H9 (cell line): Measurements from ENCODE around the gene MRPL51. TPM values are rescaled to one million over a fixed set of nuclear protein-coding genes. Genes with fewer than 3 reads are reported as not detected.

ENCODE experiments used
- DNase-seq: peaks from one replicate; pipeline ENCODE4 v3.0.0-alpha.2; 2017
- H2AFZ ChIP-seq: one replicate; pipeline ENCODE4 v1.6.1; 2013; ENCODE audit warnings: mild to moderate bottlenecking, low read length, control low read depth, moderate library complexity
- H2AK5ac ChIP-seq: 2 replicates; pipeline ENCODE4 v1.6.1; 2013; ENCODE audit warnings: low read length, control low read depth, mixed read lengths; ENCODE audit not compliant: insufficient read length
- H2BK120ac ChIP-seq: one replicate; pipeline ENCODE4 v1.6.1; 2013; ENCODE audit warnings: low read depth, mild to moderate bottlenecking, low read length, control low read depth, inconsistent platforms; ENCODE audit not compliant: poor library complexity, severe bottlenecking
- H2BK12ac ChIP-seq: 2 replicates; pipeline ENCODE4 v1.6.1; 2013; ENCODE audit warnings: low read length, control low read depth, mixed read lengths, low read depth; ENCODE audit not compliant: insufficient read length
- H2BK15ac ChIP-seq: 2 replicates; pipeline ENCODE4 v1.6.1; 2013; ENCODE audit warnings: low read depth, low read length, control low read depth
- H2BK20ac ChIP-seq: one replicate; pipeline ENCODE4 v1.6.1; 2013; ENCODE audit warnings: low read depth, mild to moderate bottlenecking, low read length, control low read depth, inconsistent platforms; ENCODE audit not compliant: poor library complexity, severe bottlenecking
- H2BK5ac ChIP-seq: 2 replicates; pipeline ENCODE4 v1.6.1; 2013; ENCODE audit warnings: low read length, control low read depth, mixed read lengths; ENCODE audit not compliant: insufficient read length
- H3K14ac ChIP-seq: 2 replicates; pipeline ENCODE4 v1.6.1; 2013; ENCODE audit warnings: low read length, control low read depth; ENCODE audit not compliant: insufficient read depth
- H3K18ac ChIP-seq: 2 replicates; pipeline ENCODE4 v1.6.1; 2013; ENCODE audit warnings: low read depth, mild to moderate bottlenecking, mixed read lengths, low read length, control low read depth; ENCODE audit not compliant: insufficient read length
- H3K23ac ChIP-seq: 2 replicates; pipeline ENCODE4 v1.6.1; 2013; ENCODE audit warnings: low read length, control low read depth, mixed read lengths, low read depth; ENCODE audit not compliant: insufficient read length
- H3K23me2 ChIP-seq: 2 replicates; pipeline ENCODE4 v1.6.1; 2013; ENCODE audit warnings: low read depth, mild to moderate bottlenecking, mixed read lengths, low read length, control low read depth; ENCODE audit not compliant: insufficient read length, poor library complexity, severe bottlenecking
- H3K27ac ChIP-seq: 2 replicates; pipeline ENCODE4 v1.5.1; 2013; ENCODE audit warnings: low read length, control low read depth, mixed read lengths, low read depth; ENCODE audit not compliant: insufficient read length
- H3K27me3 ChIP-seq: 2 replicates; pipeline ENCODE4 v1.6.1; 2013; ENCODE audit warnings: low read length, control low read depth, inconsistent platforms; ENCODE audit not compliant: insufficient read depth
- H3K4ac ChIP-seq: 2 replicates; pipeline ENCODE4 v1.6.1; 2013; ENCODE audit warnings: low read depth, mild to moderate bottlenecking, control low read depth, inconsistent platforms, low read length, moderate library complexity
- H3K4me1 ChIP-seq: 2 replicates; pipeline ENCODE4 v1.6.1; 2013; ENCODE audit warnings: low read length, control low read depth, inconsistent platforms; ENCODE audit not compliant: insufficient read depth
- H3K4me2 ChIP-seq: 2 replicates; pipeline ENCODE4 v1.6.1; 2013; ENCODE audit warnings: low read length, control low read depth, mixed read lengths; ENCODE audit not compliant: insufficient read length, insufficient read depth
- H3K56ac ChIP-seq: 2 replicates; pipeline ENCODE4 v1.6.1; 2013; ENCODE audit warnings: low read depth, mild to moderate bottlenecking, mixed read lengths, low read length, control low read depth; ENCODE audit not compliant: insufficient read length
- H3K79me1 ChIP-seq: 2 replicates; pipeline ENCODE4 v1.6.1; 2013; ENCODE audit warnings: low read depth, mild to moderate bottlenecking, moderate library complexity, low read length, control low read depth, inconsistent platforms; ENCODE audit not compliant: insufficient read depth, poor library complexity, severe bottlenecking
- H3K79me2 ChIP-seq: 2 replicates; pipeline ENCODE4 v1.6.1; 2013; ENCODE audit warnings: low read length, control low read depth, inconsistent platforms; ENCODE audit not compliant: insufficient read depth
- H3K9ac ChIP-seq: 2 replicates; pipeline ENCODE4 v1.6.1; 2013; ENCODE audit warnings: low read length, control low read depth, mixed read lengths; ENCODE audit not compliant: insufficient read length; ENCODE audit errors: extremely low read depth
- H3K9me3 ChIP-seq: one replicate; pipeline ENCODE4 v1.6.1; 2013; ENCODE audit warnings: low read depth, low read length, inconsistent platforms; ENCODE audit not compliant: control insufficient read depth
- H3T11ph ChIP-seq: one replicate; pipeline ENCODE4 v1.6.1; 2013; ENCODE audit warnings: mild to moderate bottlenecking, low read length, control low read depth, inconsistent platforms
- H4K20me1 ChIP-seq: one replicate; pipeline ENCODE4 v1.6.1; 2013; ENCODE audit not compliant: control insufficient read depth, insufficient read length, insufficient read depth
- H4K5ac ChIP-seq: 2 replicates; pipeline ENCODE4 v1.6.1; 2013; ENCODE audit warnings: low read depth, mild to moderate bottlenecking, mixed read lengths, low read length, control low read depth; ENCODE audit not compliant: insufficient read length
- H4K8ac ChIP-seq: replicated peaks from 2 replicates; pipeline ENCODE4 v1.6.1; 2013; ENCODE audit warnings: low read length, control low read depth, mixed read lengths, low read depth; ENCODE audit not compliant: insufficient read length
- H4K91ac ChIP-seq: 2 replicates; pipeline ENCODE4 v1.6.1; 2013; ENCODE audit warnings: low read depth, mild to moderate bottlenecking, moderate library complexity, mixed read lengths, low read length, control low read depth; ENCODE audit not compliant: insufficient read length
- H3K27ac Mint-ChIP-seq, 3 experiments: 2 replicates in 2 of 3; 3 replicates in 1 of 3; pipeline ENCODE4 v1.8.0; 2020 to 2021; ENCODE audit warnings: mixed read lengths in 3 of 3, mild to moderate bottlenecking in 1 of 3, moderate library complexity in 1 of 3
- H3K27me3 Mint-ChIP-seq: 2 replicates; pipeline ENCODE4 v1.8.0; 2021; ENCODE audit warnings: low read depth, mild to moderate bottlenecking, moderate library complexity, mixed read lengths
- H3K36me3 Mint-ChIP-seq, 3 experiments: 2 replicates in 2 of 3; 3 replicates in 1 of 3; pipeline ENCODE4 v1.8.0; 2020 to 2021; ENCODE audit warnings: low read depth in 3 of 3, mixed read lengths in 3 of 3; ENCODE audit not compliant: insufficient read depth in 1 of 3
- H3K4me1 Mint-ChIP-seq, 2 experiments: 2 replicates each; pipeline ENCODE4 v1.8.0; 2020; ENCODE audit warnings: mixed read lengths in 2 of 2
- H3K4me3 Mint-ChIP-seq, 2 experiments: 2 replicates in 1 of 2; 3 replicates in 1 of 2; pipeline ENCODE4 v1.8.0; 2020 to 2021; ENCODE audit warnings: mild to moderate bottlenecking in 2 of 2, mixed read lengths in 2 of 2, moderate library complexity in 1 of 2
- H3K9me3 Mint-ChIP-seq, 2 experiments: 2 replicates in 1 of 2; 3 replicates in 1 of 2; pipeline ENCODE4 v1.8.0; 2020; ENCODE audit warnings: mild to moderate bottlenecking in 2 of 2, mixed read lengths in 2 of 2, moderate library complexity in 1 of 2
- CTCF ChIP-seq: fragments of 200-600 bp; sonication (generic); conservative IDR thresholded peaks from 3 replicates; pipeline ENCODE4 v1.8.0; 2021; ENCODE audit warnings: antibody characterized with exemption, mild to moderate bottlenecking
- WGBS: extraction: QIAGEN DNeasy Blood & Tissue Kit; methylation state at CpG from one replicate; pipeline ENCODE4 v1.1.7; 2013; ENCODE audit warnings: missing lambda C conversion rate, low lambda C conversion rate, mixed read lengths; ENCODE audit not compliant: insufficient read length; ENCODE audit errors: extremely low coverage; 5-methylcytosine and 5-hydroxymethylcytosine counted together
- total RNA-seq: library from RNA; stranded (reverse); gene quantifications from 2 replicates; pipeline ENCODE4 v1.2.1, GENCODE V29; 2021

Gene MRPL51
- total RNA-seq, 1 experiment from 2014 or later: 329 TPM

- no CpG with 5 or more reads among the region's 7 CpGs for WGBS
- no peak overlapping the region for H3K23ac ChIP-seq
- no peak overlapping the region for H3K9ac ChIP-seq
- no peak for DNase-seq
- H4K8ac ChIP-seq: no peak overlapping the region
- H2AK5ac ChIP-seq: no peak overlapping the region
- H3T11ph ChIP-seq: no peak overlapping the region
- no peak overlapping the region for H3K4me2 ChIP-seq
- Mint-ChIP-seq H3K27me3 (no peaks in the 10 kb centered on the region), H3K36me3 (peaks cover 33 to 80% (median 63%) of the 10 kb centered on the region in 3 experiments), H3K27ac (no peak overlapping the region), H3K4me1 (peaks cover 0 to 14% of the 10 kb centered on the region in 2 experiments), H3K4me3 (no peak overlapping the region), H3K9me3 (no peaks in the 10 kb centered on the region)
- no peak overlapping the region for H3K56ac ChIP-seq
- no peaks in the 10 kb centered on the region for H3K23me2 ChIP-seq
- H3K14ac ChIP-seq: no peak overlapping the region
- H2BK5ac ChIP-seq: no peak overlapping the region
- H3K4ac ChIP-seq: no peak overlapping the region
- H3K27ac ChIP-seq: no peak overlapping the region
- no peak overlapping the region for H2BK120ac ChIP-seq
- no peaks in the 10 kb centered on the region for H3K4me1 ChIP-seq
- H4K20me1 ChIP-seq: no peaks in the 10 kb centered on the region
- H4K5ac ChIP-seq: no peak overlapping the region
- H3K18ac ChIP-seq: no peak overlapping the region
- no peaks in the 10 kb centered on the region for H3K9me3 ChIP-seq
- H3K79me2 ChIP-seq: no peaks in the 10 kb centered on the region
- H2BK20ac ChIP-seq: no peak overlapping the region
- no peak overlapping the region for H2BK12ac ChIP-seq
- no peak overlapping the region for H2BK15ac ChIP-seq
- no peak overlapping the region for H4K91ac ChIP-seq
- no peaks in the 10 kb centered on the region for H3K79me1 ChIP-seq
- no peaks in the 10 kb centered on the region for H3K27me3 ChIP-seq
- no peak overlapping the region for H2AFZ ChIP-seq
- no peak for TF ChIP-seq CTCF
Observed at GRCh38 chr12:6463216-6463615, 29.8 kb downstream of the MRPL51 start.
